HepG2 (cell line): ENCODE measurements around the gene EIF5B. TPM values are rescaled to one million over a fixed set of nuclear protein-coding genes. Genes with fewer than 3 reads are reported as not detected.

Experiments
- ATAC-seq: fragments of 200-7000 bp; cut with Tn5 transposase; 3 replicates; pipeline ENCODE4 v1.9.1; 2020; ENCODE audit warnings: mild to moderate bottlenecking, moderate library complexity
- BruUV-seq: library from RNA; stranded (reverse); fragments of 400-500 nt; replicated peaks from 2 replicates; lab custom pipeline; 2021; lab: Mats Ljungman, UMichigan
- CTCF ChIA-PET: fragments of 300-600 bp; formaldehyde crosslinking; extraction: SDS; loops from one replicate; lab custom pipeline; 2021; ENCODE audit warnings: low total read pairs, inconsistent platforms, low intra/inter-chr PET ratio; lab: Yijun Ruan, JAX
- POLR2A ChIA-PET: fragments of 350-600 bp; sonication (Branson Sonifier 250); formaldehyde crosslinking; loops from one replicate; lab custom pipeline; 2020; ENCODE audit warnings: antibody characterized with exemption, inconsistent platforms; lab: Yijun Ruan, JAX
- DNase-seq: peaks from one replicate; pipeline ENCODE4 v3.0.0-alpha.2; 2015; ENCODE audit warnings: low spot score
- FAIRE-seq: peaks from 3 replicates; lab custom pipeline; 2011; peaks lifted over from hg19 to GRCh38; lab: Jason Lieb, UNC
- H2AFZ ChIP-seq: one replicate; pipeline ENCODE4 v1.6.1; 2011; ENCODE audit warnings: low read length, inconsistent platforms
- H3K27ac ChIP-seq: fragments of 300-600 bp; 3 replicates; pipeline ENCODE4 v1.8.0; 2011; ENCODE audit warnings: mixed run types, mild to moderate bottlenecking, mixed read lengths, low read length, inconsistent platforms; ENCODE audit not compliant: insufficient read depth; ENCODE audit errors: extremely low read length
- H3K27me3 ChIP-seq, 2 experiments: fragments of 200-600 bp in 1 of 2; 2 replicates in 1 of 2; 3 replicates in 1 of 2; pipeline versions ENCODE4 v1.6.0 to v1.8.0; 2011; ENCODE audit warnings: low read length in 2 of 2, mild to moderate bottlenecking in 2 of 2, moderate library complexity in 2 of 2, inconsistent platforms in 1 of 2; ENCODE audit not compliant: insufficient read depth in 2 of 2, control insufficient read depth in 1 of 2
- H3K36me3 ChIP-seq, 2 experiments: fragments of 200-600 bp in 1 of 2; replicated peaks in 1 of 2; 2 replicates in 1 of 2; 3 replicates in 1 of 2; pipeline versions ENCODE4 v1.5.1 to v1.8.0; 2011; ENCODE audit warnings: low read length in 2 of 2, inconsistent platforms in 1 of 2; ENCODE audit not compliant: insufficient read depth in 2 of 2, control insufficient read depth in 1 of 2
- H3K4me1 ChIP-seq: 2 replicates; pipeline ENCODE4 v1.5.1; 2012; ENCODE audit warnings: low read length, inconsistent platforms; ENCODE audit not compliant: insufficient read depth
- H3K4me2 ChIP-seq: 2 replicates; pipeline ENCODE4 v1.6.0; 2011; ENCODE audit warnings: low read depth, low read length, inconsistent platforms
- H3K4me3 ChIP-seq, 3 experiments: fragments of 200-600 bp in 1 of 3; sonication (generic), shearing (Covaris generic) in 1 of 3; replicated peaks in 1 of 3; 2 replicates each; pipeline ENCODE4 v1.5.1; 2011 to 2016; ENCODE audit warnings: low read length in 3 of 3, inconsistent platforms in 2 of 3, low read depth in 2 of 3, mild to moderate bottlenecking in 2 of 3, control low read depth in 1 of 3, mixed read lengths in 1 of 3; ENCODE audit not compliant: insufficient read depth in 1 of 3
- H3K79me2 ChIP-seq: one replicate; pipeline ENCODE4 v1.6.1; 2011; ENCODE audit warnings: low read length, inconsistent platforms; ENCODE audit not compliant: insufficient read depth
- H3K9ac ChIP-seq: 2 replicates; pipeline ENCODE4 v1.6.0; 2011; ENCODE audit warnings: mild to moderate bottlenecking, low read depth, low read length, inconsistent platforms; ENCODE audit not compliant: insufficient read depth
- H3K9me3 ChIP-seq: 2 replicates; pipeline ENCODE4 v1.5.1; 2012; ENCODE audit warnings: mild to moderate bottlenecking, low read length
- H4K20me1 ChIP-seq: 2 replicates; pipeline ENCODE4 v1.6.0; 2011; ENCODE audit warnings: inconsistent platforms, mild to moderate bottlenecking, low read length, moderate library complexity; ENCODE audit not compliant: insufficient read depth
- MXI1 ChIP-seq: IDR thresholded peaks from 3 replicates; pipeline ENCODE4 v1.6.1; 2012; ENCODE audit warnings: low read depth, low read length, inconsistent platforms, borderline replicate concordance
- NR2F1 ChIP-seq, 2 experiments: fragments of 450-650 bp in 1 of 2; formaldehyde crosslinking in 1 of 2; IDR thresholded peaks; 2 replicates each; pipeline versions ENCODE4 v1.5.0 to v1.6.1; 2016 to 2020; ENCODE audit warnings: mild to moderate bottlenecking in 1 of 2, missing compliant biosample characterization in 1 of 2, missing genetic modification reagents in 1 of 2, moderate library complexity in 1 of 2
- RFXANK ChIP-seq: IDR thresholded peaks from 2 replicates; pipeline ENCODE4 v1.6.1; 2016
- SOX13 ChIP-seq, 3 experiments: fragments of 450-650 bp in 1 of 3; sonication (generic) in 1 of 3; formaldehyde crosslinking in 1 of 3; IDR thresholded peaks in 2 of 3; conservative IDR thresholded peaks in 1 of 3; 2 replicates each; pipeline versions ENCODE4 v1.5.0 to v1.6.1; 2016 to 2020; ENCODE audit warnings: antibody characterized with exemption in 1 of 3, mild to moderate bottlenecking in 1 of 3, missing compliant biosample characterization in 1 of 3, missing genetic modification reagents in 1 of 3, moderate library complexity in 1 of 3
- THYN1 ChIP-seq: sonication (generic); formaldehyde crosslinking; IDR thresholded peaks from 2 replicates; pipeline ENCODE4 v1.8.1; 2023; ENCODE audit warnings: low read depth, mild to moderate bottlenecking, moderate library complexity, missing genetic modification reagents, borderline replicate concordance
- ZNF251 ChIP-seq: sonication (generic); formaldehyde crosslinking; IDR thresholded peaks from 2 replicates; pipeline ENCODE4 v1.9.0; 2021; ENCODE audit warnings: mild to moderate bottlenecking, missing genetic modification reagents
- ZNF296 ChIP-seq: sonication (generic); formaldehyde crosslinking; conservative IDR thresholded peaks from 2 replicates; pipeline ENCODE4 v1.5.0; 2020; ENCODE audit warnings: mild to moderate bottlenecking, missing genetic modification reagents
- ZNF468 ChIP-seq: sonication (generic); formaldehyde crosslinking; IDR thresholded peaks from 2 replicates; pipeline ENCODE4 v1.8.0; 2022; ENCODE audit warnings: mild to moderate bottlenecking, moderate library complexity, missing genetic modification reagents
- ZNF510 ChIP-seq: sonication (generic); formaldehyde crosslinking; IDR thresholded peaks from 2 replicates; pipeline ENCODE4 v1.4.0; 2020; ENCODE audit warnings: low read depth, mild to moderate bottlenecking, missing genetic modification reagents
- ZNF614 ChIP-seq: IDR thresholded peaks from 2 replicates; pipeline ENCODE4 v1.6.1; 2018; ENCODE audit warnings: missing biosample characterization, missing genetic modification reagents, inconsistent platforms, borderline replicate concordance
- ZNF891 ChIP-seq: sonication (generic); formaldehyde crosslinking; IDR thresholded peaks from 2 replicates; pipeline ENCODE4 v1.5.0; 2020; ENCODE audit warnings: mild to moderate bottlenecking, missing genetic modification reagents
- ZSCAN9 ChIP-seq: IDR thresholded peaks from 2 replicates; pipeline ENCODE4 v1.6.1; 2016; ENCODE audit warnings: borderline replicate concordance
- WGBS: methylation state at CpG from one replicate; pipeline ENCODE4 v1.1.6; 2017; ENCODE audit warnings: low lambda C conversion rate; 5-methylcytosine and 5-hydroxymethylcytosine counted together
- in situ Hi-C: cut with HindIII; loops from 2 replicates; pipeline ENCODE4 v1.10.0; 2017; ENCODE audit warnings: low pct_unique_long_range_greater_than_20kb; ENCODE audit not compliant: extremely low pct_ligation_motif_present
- intact Hi-C: fragments of 100-400 bp; cut with micrococcal nuclease; formaldehyde crosslinking; loops from one replicate; pipeline ENCODE4 v1.10.0; 2022; ENCODE audit not compliant: unreplicated experiment
- polyA plus RNA-seq, 8 experiments: library from polyadenylated mRNA; depleted of rRNA in 3 of 8; stranded (reverse) in 7 of 8; unstranded in 1 of 8; fragments of >200 nt; fragmentation: Illumina TruSeq in 4 of 8; extraction: Trizol in 4 of 8; gene quantifications; 2 replicates each; pipeline versions ENCODE4 v1.2.1 to v1.2.3, GENCODE V29; 2011 to 2016; ENCODE audit warnings: low read depth in 4 of 8, missing spikeins in 1 of 8, mixed read lengths in 1 of 8; ENCODE audit not compliant: insufficient read depth in 1 of 8
- total RNA-seq, 5 experiments: library from RNA; depleted of rRNA; stranded (reverse); fragments of >200 nt; fragmentation: Illumina TruSeq; extraction: Trizol; gene quantifications; 2 replicates each; pipeline ENCODE4 v1.2.3, GENCODE V29; 2016; ENCODE audit warnings: low read depth in 1 of 5
- TF ChIP-seq, protein P1 (sequence below): sonication (generic); formaldehyde crosslinking; IDR thresholded peaks from 2 replicates; pipeline ENCODE4 v1.4.0; 2020; ENCODE audit warnings: mild to moderate bottlenecking, missing genetic modification reagents
- TF ChIP-seq, protein P2 (sequence below): sonication (generic); formaldehyde crosslinking; IDR thresholded peaks from 2 replicates; pipeline ENCODE4 v1.4.0; 2020; ENCODE audit warnings: missing genetic modification reagents, borderline replicate concordance
- TF ChIP-seq, protein P3 (sequence below), 2 experiments: sonication (generic) in 1 of 2; formaldehyde crosslinking in 1 of 2; IDR thresholded peaks; 2 replicates each; pipeline versions ENCODE4 v1.4.0 to v1.6.1; 2018 to 2020; ENCODE audit warnings: missing genetic modification reagents in 2 of 2, borderline replicate concordance in 1 of 2, low read depth in 1 of 2, mild to moderate bottlenecking in 1 of 2, missing biosample characterization in 1 of 2
- TF ChIP-seq, protein P4 (sequence below): sonication (generic); formaldehyde crosslinking; IDR thresholded peaks from 2 replicates; pipeline ENCODE4 v1.8.1; 2022; ENCODE audit warnings: mild to moderate bottlenecking, missing genetic modification reagents

Gene EIF5B
- total and polyA plus RNA-seq, 2 of the 13 experiments (the other 11 are each of a cell fraction or from before 2014, with no cell fraction given): 8.8 to 32.1 TPM

DNA sequence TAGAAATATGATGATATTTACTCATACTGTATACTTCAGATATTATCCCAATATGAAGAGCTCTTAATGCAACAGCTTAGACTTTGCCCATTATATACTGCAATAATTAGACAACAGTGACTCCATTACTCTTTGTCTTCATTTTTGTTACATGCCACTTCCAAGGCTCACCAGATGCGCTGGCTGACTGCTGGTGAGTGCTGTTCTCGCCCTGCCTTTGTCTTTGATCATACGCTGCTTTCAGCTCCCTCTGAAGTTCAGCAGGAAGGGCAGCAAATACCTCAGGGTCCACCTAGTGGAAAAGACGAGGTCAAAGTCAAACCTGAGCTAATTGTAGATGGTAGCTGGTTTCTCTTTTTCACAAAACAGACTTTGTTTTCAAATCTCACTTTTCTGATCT is 66.3 kb downstream of the EIF5B start:
- no peak overlapping the region for H2AFZ ChIP-seq
- no peaks in the 10 kb centered on the region for H4K20me1 ChIP-seq
- no TSS peak for BruUV-seq
- FAIRE-seq (peak; percentile 84), ATAC-seq (peak; percentile 95), DNase-seq (peak; percentile 88)
- H3K4me3 ChIP-seq: no peak overlapping the region
- H3K9ac ChIP-seq: peak overlapping the region; percentile 17; the same call in 1 of the 2 replicates
- in situ Hi-C loops: no loop called here
- CTCF ChIA-PET: no interaction called here
- intact Hi-C loops: loop anchor here (1.0 kb wide), 2 partner anchors 66 to 222 kb away; partner anchors contain the start of genes EIF5B, MITD1 and MRPL30
- POLR2A ChIA-PET: interaction anchor here (1.0 to 4.0 kb wide), 3 partner anchors 10 to 223 kb away, joined by 3 to 24 read pairs (median 5); partner anchors contain the start of genes EIF5B, MITD1, MRPL30 and TXNDC9
- peaks cover 19 to 67% of the 10 kb centered on the region in 2 experiments for H3K36me3 ChIP-seq
- H3K79me2 ChIP-seq: no peaks in the 10 kb centered on the region
- H3K27ac ChIP-seq: peak overlapping the region; percentile 70
- peaks cover 30% of the 10 kb centered on the region for H3K4me1 ChIP-seq
- 22% methylated on average over 4 of the region's 4 CpGs for WGBS
- H3K9me3 ChIP-seq: no peaks in the 10 kb centered on the region
- no peaks in the 10 kb centered on the region for H3K27me3 ChIP-seq
- peak overlapping the region; percentile 40 for H3K4me2 ChIP-seq
- TF ChIP-seq ZNF296 (CRISPR knock-in tag) (no peak), ZNF891 (no peak), ZSCAN9 (CRISPR knock-in tag) (peak; percentile 25; the same call in 1 of the 2 replicates), ZNF251 (CRISPR knock-in tag) (no peak), NR2F1 (CRISPR knock-in tag; IDR thresholded peaks at IDR 0.05) (0 out of 4 replicates have a peak, but pooled peaks of 1 of the 2 experiments have one; percentile 15), ZNF614 (CRISPR knock-in tag) (peak; percentile 89; the same call in 1 of the 2 replicates), ZNF510 (CRISPR knock-in tag) (no peak), RFXANK (no peak), ZNF468 (CRISPR knock-in tag) (no peak), THYN1 (CRISPR knock-in tag) (no peak), MXI1 (0 out of 3 replicates have a peak, but pooled peaks have one; percentile 13), SOX13 (IDR thresholded peaks at IDR 0.05) (no peak), SOX13 (CRISPR knock-in tag; conservative IDR thresholded peaks at IDR 0.05 in 1 of 2, IDR thresholded peaks at IDR 0.05 in 1 of 2) (peak in 1 of 2 experiments; percentile 43; a peak in 1 of 4 replicates)
- TF ChIP-seq, protein P1, sequence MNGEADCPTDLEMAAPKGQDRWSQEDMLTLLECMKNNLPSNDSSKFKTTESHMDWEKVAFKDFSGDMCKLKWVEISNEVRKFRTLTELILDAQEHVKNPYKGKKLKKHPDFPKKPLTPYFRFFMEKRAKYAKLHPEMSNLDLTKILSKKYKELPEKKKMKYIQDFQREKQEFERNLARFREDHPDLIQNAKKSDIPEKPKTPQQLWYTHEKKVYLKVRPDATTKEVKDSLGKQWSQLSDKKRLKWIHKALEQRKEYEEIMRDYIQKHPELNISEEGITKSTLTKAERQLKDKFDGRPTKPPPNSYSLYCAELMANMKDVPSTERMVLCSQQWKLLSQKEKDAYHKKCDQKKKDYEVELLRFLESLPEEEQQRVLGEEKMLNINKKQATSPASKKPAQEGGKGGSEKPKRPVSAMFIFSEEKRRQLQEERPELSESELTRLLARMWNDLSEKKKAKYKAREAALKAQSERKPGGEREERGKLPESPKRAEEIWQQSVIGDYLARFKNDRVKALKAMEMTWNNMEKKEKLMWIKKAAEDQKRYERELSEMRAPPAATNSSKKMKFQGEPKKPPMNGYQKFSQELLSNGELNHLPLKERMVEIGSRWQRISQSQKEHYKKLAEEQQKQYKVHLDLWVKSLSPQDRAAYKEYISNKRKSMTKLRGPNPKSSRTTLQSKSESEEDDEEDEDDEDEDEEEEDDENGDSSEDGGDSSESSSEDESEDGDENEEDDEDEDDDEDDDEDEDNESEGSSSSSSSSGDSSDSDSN (CRISPR knock-in tag): 0 out of 2 replicates have a peak, but pooled peaks have one; percentile 27
- TF ChIP-seq, protein P2, sequence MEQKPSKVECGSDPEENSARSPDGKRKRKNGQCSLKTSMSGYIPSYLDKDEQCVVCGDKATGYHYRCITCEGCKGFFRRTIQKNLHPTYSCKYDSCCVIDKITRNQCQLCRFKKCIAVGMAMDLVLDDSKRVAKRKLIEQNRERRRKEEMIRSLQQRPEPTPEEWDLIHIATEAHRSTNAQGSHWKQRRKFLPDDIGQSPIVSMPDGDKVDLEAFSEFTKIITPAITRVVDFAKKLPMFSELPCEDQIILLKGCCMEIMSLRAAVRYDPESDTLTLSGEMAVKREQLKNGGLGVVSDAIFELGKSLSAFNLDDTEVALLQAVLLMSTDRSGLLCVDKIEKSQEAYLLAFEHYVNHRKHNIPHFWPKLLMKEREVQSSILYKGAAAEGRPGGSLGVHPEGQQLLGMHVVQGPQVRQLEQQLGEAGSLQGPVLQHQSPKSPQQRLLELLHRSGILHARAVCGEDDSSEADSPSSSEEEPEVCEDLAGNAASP (CRISPR knock-in tag): 0 out of 2 replicates have a peak, but pooled peaks have one; percentile 54
- TF ChIP-seq, protein P3, sequence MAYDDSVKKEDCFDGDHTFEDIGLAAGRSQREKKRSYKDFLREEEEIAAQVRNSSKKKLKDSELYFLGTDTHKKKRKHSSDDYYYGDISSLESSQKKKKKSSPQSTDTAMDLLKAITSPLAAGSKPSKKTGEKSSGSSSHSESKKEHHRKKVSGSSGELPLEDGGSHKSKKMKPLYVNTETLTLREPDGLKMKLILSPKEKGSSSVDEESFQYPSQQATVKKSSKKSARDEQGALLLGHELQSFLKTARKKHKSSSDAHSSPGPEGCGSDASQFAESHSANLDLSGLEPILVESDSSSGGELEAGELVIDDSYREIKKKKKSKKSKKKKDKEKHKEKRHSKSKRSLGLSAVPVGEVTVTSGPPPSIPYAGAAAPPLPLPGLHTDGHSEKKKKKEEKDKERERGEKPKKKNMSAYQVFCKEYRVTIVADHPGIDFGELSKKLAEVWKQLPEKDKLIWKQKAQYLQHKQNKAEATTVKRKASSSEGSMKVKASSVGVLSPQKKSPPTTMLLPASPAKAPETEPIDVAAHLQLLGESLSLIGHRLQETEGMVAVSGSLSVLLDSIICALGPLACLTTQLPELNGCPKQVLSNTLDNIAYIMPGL (CRISPR knock-in tag; IDR thresholded peaks at IDR 0.05; ENCODE audit: borderline replicate concordance in 1 of 2, low read depth in 1 of 2): peak; percentile 28 to 55; a peak in 2 of 4 replicates
- TF ChIP-seq, protein P4, sequence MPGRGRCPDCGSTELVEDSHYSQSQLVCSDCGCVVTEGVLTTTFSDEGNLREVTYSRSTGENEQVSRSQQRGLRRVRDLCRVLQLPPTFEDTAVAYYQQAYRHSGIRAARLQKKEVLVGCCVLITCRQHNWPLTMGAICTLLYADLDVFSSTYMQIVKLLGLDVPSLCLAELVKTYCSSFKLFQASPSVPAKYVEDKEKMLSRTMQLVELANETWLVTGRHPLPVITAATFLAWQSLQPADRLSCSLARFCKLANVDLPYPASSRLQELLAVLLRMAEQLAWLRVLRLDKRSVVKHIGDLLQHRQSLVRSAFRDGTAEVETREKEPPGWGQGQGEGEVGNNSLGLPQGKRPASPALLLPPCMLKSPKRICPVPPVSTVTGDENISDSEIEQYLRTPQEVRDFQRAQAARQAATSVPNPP (CRISPR knock-in tag): no peak
